Upper lobe of right lung (tissue), 1 donor: ENCODE data around the gene BCAS3. TPM values are rescaled to one million over a fixed set of nuclear protein-coding genes. Genes with fewer than 3 reads are reported as not detected.

Source experiments
- ATAC-seq: fragments of 200-7000 bp; cut with Tn5 transposase; one replicate; pipeline ENCODE4 v1.9.1; 2020; ENCODE audit warnings: mild to moderate bottlenecking, moderate library complexity
- DNase-seq: peaks from one replicate; pipeline ENCODE4 v3.0.0-alpha.2; 2020
- H3K27ac ChIP-seq: fragments of 200-600 bp; one replicate; pipeline ENCODE4 v1.8.0; 2022
- H3K27me3 ChIP-seq: fragments of 200-600 bp; one replicate; pipeline ENCODE4 v1.8.0; 2022; ENCODE audit warnings: mild to moderate bottlenecking
- H3K36me3 ChIP-seq: fragments of 200-600 bp; one replicate; pipeline ENCODE4 v1.8.0; 2022
- H3K4me1 ChIP-seq: fragments of 200-600 bp; one replicate; pipeline ENCODE4 v1.8.0; 2022
- H3K4me3 ChIP-seq: fragments of 200-600 bp; one replicate; pipeline ENCODE4 v1.8.0; 2022; ENCODE audit warnings: mild to moderate bottlenecking
- H3K9me3 ChIP-seq: fragments of 200-600 bp; one replicate; pipeline ENCODE4 v1.8.0; 2022
- CTCF ChIP-seq: fragments of 200-600 bp; IDR thresholded peaks from one replicate; pipeline ENCODE4 v1.8.0; 2022; ENCODE audit warnings: antibody characterized with exemption
- intact Hi-C: fragments of 100-400 bp; cut with DNase I; formaldehyde crosslinking; loops from one replicate; pipeline ENCODE4 v1.11.0; 2022
- total RNA-seq: library from RNA; stranded (reverse); fragmentation: NEBNext Ultra II Directional; extraction: Animal tissue kit (Norgen Biotek cat#: 25700); gene quantifications from one replicate; pipeline ENCODE4 v1.2.1, GENCODE V29; 2021
- donor health status: DM: no; HTN: yes; CAD: no; lungs with severe emphysema.

Gene BCAS3
- total RNA-seq, 1 donor from 2014 or later = 23.5 TPM

DNA sequence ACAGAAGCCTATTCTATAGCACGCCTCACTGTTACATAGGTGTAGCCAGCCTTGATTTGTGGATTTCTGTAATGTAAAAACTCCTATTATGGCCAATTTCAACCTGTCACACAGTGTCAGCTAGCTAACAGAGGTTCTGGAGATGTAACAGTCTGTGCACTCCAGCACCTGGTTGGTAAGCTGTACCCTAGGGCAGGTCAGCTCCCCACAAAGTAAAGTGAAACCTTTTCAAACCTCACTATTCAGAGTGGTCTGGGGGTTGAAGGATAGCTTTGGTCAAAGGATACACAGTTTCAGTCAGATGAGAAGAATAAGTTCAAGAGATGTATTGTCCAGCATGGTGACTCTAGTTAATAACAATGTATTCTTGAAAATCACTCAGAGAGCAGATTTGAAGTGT, 693.5 kb downstream of the BCAS3 start:
- Histone ChIP-seq H3K9me3 (no peaks in the 10 kb centered on the region), H3K36me3 (no peaks in the 10 kb centered on the region), H3K4me1 (peaks cover 7% of the 10 kb centered on the region), H3K4me3 (no peak overlapping the region), H3K27ac (no peak overlapping the region), H3K27me3 (no peaks in the 10 kb centered on the region)
- intact Hi-C loops = no loop called here
- DNase-seq (no peak), ATAC-seq (no peak)
- no peak for TF ChIP-seq CTCF

GRCh38 chr17:61371606-61372005, 694.0 kb downstream of the BCAS3 start:
- no peak overlapping the region for H3K27ac ChIP-seq
- no peak overlapping the region for H3K4me3 ChIP-seq
- H3K4me1 ChIP-seq = peaks cover 7% of the 10 kb centered on the region
- ATAC-seq (no peak), DNase-seq (no peak)
- no peaks in the 10 kb centered on the region for H3K27me3 ChIP-seq
- no peaks in the 10 kb centered on the region for H3K9me3 ChIP-seq
- TF ChIP-seq CTCF = no peak
- no peaks in the 10 kb centered on the region for H3K36me3 ChIP-seq
- intact Hi-C loops = no loop called here

DNA sequence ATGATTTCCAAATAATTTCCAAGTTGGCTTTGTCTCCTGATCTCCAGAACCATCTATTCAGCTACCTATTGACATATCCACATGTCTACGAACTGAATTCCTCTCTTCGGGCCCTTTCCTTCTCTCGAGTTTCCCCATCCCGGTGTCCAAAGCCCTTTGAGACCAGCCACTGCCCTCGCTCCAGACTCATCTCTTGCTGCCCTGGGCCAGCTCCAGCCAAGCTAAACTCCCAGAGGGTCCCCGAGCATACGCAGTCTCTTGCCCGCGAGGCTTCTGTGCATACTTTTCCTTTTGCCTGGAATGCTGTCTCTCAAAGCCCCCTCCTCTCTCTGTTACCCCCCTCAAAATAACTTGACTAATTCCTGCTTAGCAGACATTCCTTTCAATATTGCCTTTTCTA, 694.8 kb downstream of the BCAS3 start:
- Histone ChIP-seq H3K36me3 (no peaks in the 10 kb centered on the region), H3K27me3 (no peaks in the 10 kb centered on the region), H3K9me3 (no peaks in the 10 kb centered on the region), H3K4me1 (peaks cover 7% of the 10 kb centered on the region), H3K27ac (no peak overlapping the region), H3K4me3 (no peak overlapping the region)
- intact Hi-C loops = no loop called here
- no peak for TF ChIP-seq CTCF
- no peak for ATAC-seq
- peak; percentile 34 for DNase-seq

DNA sequence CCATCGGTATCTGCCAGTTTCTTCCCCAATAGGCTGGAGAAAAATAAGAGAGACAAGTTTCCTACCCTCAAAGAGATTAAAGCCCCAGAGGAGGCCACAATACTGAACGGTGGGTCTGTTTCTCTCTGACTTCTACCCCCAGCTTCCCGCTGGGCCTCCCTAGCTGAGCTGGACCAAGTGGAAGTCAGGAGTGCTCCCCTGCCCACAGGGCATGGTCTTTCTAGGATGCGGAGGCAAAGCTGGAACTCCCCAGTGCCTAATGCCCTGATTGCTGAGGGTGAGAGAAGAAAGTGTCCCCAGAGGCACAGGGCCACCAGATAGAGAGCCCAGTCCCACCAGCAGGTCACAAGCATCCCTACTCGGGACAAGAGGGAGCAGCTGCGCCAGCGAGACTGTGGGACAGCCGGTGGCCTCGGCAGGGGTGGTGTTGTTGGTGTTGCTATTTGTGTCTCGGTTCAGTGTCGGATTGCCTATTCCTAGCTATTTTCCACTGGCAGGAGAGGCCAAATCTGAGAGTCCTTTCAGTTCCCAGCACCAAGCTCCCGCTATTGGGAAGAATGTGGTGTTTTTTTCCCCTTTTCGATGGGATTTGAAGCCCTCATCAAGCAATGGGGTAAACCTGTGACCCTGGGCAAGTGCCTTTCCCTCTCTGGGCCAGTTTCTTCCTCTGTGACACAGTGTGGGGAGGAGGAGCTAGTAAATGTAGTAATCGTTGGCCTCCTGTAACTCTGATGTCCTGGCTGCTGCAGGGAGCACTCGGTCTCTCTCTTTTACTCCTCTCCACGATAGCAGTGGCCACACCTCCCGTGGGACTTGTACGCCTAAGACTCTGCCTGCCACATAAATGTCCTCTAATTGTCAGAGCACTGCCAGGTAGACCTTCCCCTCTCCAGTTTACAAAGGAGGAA, 699.5 kb downstream of the BCAS3 start:
- H3K4me1 ChIP-seq = peaks cover 7% of the 10 kb centered on the region
- H3K4me3 ChIP-seq = no peak overlapping the region
- no peak for DNase-seq
- H3K9me3 ChIP-seq = no peaks in the 10 kb centered on the region
- no peak for TF ChIP-seq CTCF
- no peak overlapping the region for H3K27ac ChIP-seq
- H3K27me3 ChIP-seq = no peaks in the 10 kb centered on the region
- intact Hi-C loops = no loop called here
- H3K36me3 ChIP-seq = no peaks in the 10 kb centered on the region
- no peak for ATAC-seq

GRCh38 chr17:61378658-61379456, 701.2 kb downstream of the BCAS3 start:
- TF ChIP-seq CTCF = no peak
- Histone ChIP-seq H3K4me1 (peaks cover 7% of the 10 kb centered on the region), H3K9me3 (no peaks in the 10 kb centered on the region), H3K27me3 (no peaks in the 10 kb centered on the region), H3K27ac (no peak overlapping the region), H3K4me3 (no peak overlapping the region), H3K36me3 (no peaks in the 10 kb centered on the region)
- intact Hi-C loops = no loop called here
- ATAC-seq (no peak), DNase-seq (no peak)
